Testis (tissue), 3 donors: Measurements from ENCODE around the gene RIIAD1. TPM values are rescaled to one million over a fixed set of nuclear protein-coding genes. Genes with fewer than 3 reads are reported as not detected.
A peak's percentile ranks its signal among the peaks of the same experiment; 100 is the strongest.
"Not testable (repeated sequence)": the region's sequence is repeated elsewhere in the genome, so short reads cannot be mapped to it uniquely, and the experiment has no call there.

Source experiments
- DNase-seq: peaks from one replicate; pipeline ENCODE4 v3.0.0-alpha.2; 2019
- H3K27ac ChIP-seq, 2 donors: fragments of 200-600 bp; sonication (generic); one replicate each; pipeline ENCODE4 v1.5.1; 2019
- H3K27me3 ChIP-seq: fragments of 200-600 bp; sonication (generic); one replicate; pipeline ENCODE4 v1.5.1; 2019
- H3K36me3 ChIP-seq: fragments of 200-600 bp; sonication (generic); one replicate; pipeline ENCODE4 v1.5.1; 2017; ENCODE audit warnings: low read depth; ENCODE audit errors: missing control alignments
- H3K4me1 ChIP-seq: fragments of 200-600 bp; sonication (generic); one replicate; pipeline ENCODE4 v1.5.1; 2019
- H3K4me3 ChIP-seq, 2 donors: fragments of 200-600 bp; sonication (generic); one replicate each; pipeline ENCODE4 v1.5.1; 2017 to 2019
- H3K9me3 ChIP-seq: fragments of 200-600 bp; sonication (generic); one replicate; pipeline ENCODE4 v1.5.1; 2017
- POLR2A ChIP-seq: fragments of 450-650 bp; IDR thresholded peaks from one replicate; pipeline ENCODE4 v1.6.1; 2017; ENCODE audit warnings: antibody characterized with exemption, mild to moderate bottlenecking, moderate library complexity
- WGBS, 2 donors: methylation state at CpG; one replicate each; pipeline ENCODE4 v1.1.5; 2018; 5-methylcytosine and 5-hydroxymethylcytosine counted together
- intact Hi-C: fragments of 100-400 bp; cut with DNase I; formaldehyde crosslinking; loops from one replicate; pipeline ENCODE4 v1.15.1; 2023; ENCODE audit warnings: low total_unique reads
- polyA plus RNA-seq: library from polyadenylated mRNA; stranded (reverse); fragments of 350-450 nt; fragmentation: Illumina TruSeq; extraction: RNeasy Lipid Tissue Mini Kit (QIAGEN cat#74804); gene quantifications from one replicate; pipeline ENCODE4 v1.2.3, GENCODE V29; 2014; ENCODE audit warnings: low read depth, low replicate concordance; ENCODE audit not compliant: insufficient read depth
- total RNA-seq, 2 donors: library from RNA; depleted of rRNA; stranded (reverse); fragments of >200 nt; gene quantifications; one replicate each; pipeline ENCODE4 v1.2.3, GENCODE V29; 2016
- TF ChIP-seq, protein P1 (sequence below), 3 experiments: fragments of 450-650 bp in 2 of 3; fragments of 200-600 bp in 1 of 3; sonication (generic) in 1 of 3; IDR thresholded peaks; one replicate each; pipeline ENCODE4 v1.5.1; 2016 to 2019; ENCODE audit warnings: antibody characterized with exemption in 3 of 3, mild to moderate bottlenecking in 2 of 3, moderate library complexity in 1 of 3

The RIIAD1 gene
- total and polyA plus RNA-seq, 3 donors from 2014 or later = 6.4 to 30.2 (median 20.5) TPM

DNA sequence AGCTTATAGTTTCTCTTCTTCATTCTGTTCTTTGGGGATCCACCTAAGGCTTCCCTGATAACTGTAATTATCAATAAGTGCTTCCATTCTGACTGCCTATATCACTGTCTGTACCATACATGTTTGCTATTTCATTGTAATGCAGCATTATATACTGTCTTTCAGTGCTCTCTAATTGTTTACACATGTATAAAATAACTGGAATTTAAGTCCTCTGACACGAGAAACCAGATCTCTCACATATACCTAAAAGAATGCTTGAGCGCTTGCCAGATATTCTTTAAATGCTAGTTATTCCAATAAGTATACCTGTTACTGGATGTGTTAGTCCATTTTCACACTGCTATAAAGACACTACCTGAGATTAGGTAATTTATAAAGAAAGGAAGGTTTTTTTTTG, 39.4 kb upstream of the RIIAD1 start:
- Histone ChIP-seq H3K27ac (no peak overlapping the region), H3K36me3 (no peaks in the 10 kb centered on the region), H3K27me3 (no peaks in the 10 kb centered on the region), H3K4me3 (no peak overlapping the region), H3K9me3 (no peaks in the 10 kb centered on the region), H3K4me1 (peaks cover 3% of the 10 kb centered on the region)
- WGBS, 2 donors = 93 to 100% methylated on average over 2 of the region's 2 CpGs
- no peak for TF ChIP-seq POLR2A
- TF ChIP-seq, protein P1, sequence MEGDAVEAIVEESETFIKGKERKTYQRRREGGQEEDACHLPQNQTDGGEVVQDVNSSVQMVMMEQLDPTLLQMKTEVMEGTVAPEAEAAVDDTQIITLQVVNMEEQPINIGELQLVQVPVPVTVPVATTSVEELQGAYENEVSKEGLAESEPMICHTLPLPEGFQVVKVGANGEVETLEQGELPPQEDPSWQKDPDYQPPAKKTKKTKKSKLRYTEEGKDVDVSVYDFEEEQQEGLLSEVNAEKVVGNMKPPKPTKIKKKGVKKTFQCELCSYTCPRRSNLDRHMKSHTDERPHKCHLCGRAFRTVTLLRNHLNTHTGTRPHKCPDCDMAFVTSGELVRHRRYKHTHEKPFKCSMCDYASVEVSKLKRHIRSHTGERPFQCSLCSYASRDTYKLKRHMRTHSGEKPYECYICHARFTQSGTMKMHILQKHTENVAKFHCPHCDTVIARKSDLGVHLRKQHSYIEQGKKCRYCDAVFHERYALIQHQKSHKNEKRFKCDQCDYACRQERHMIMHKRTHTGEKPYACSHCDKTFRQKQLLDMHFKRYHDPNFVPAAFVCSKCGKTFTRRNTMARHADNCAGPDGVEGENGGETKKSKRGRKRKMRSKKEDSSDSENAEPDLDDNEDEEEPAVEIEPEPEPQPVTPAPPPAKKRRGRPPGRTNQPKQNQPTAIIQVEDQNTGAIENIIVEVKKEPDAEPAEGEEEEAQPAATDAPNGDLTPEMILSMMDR (IDR thresholded peaks at IDR 0.05) = no peak
- no peak for DNase-seq
- intact Hi-C loops = no loop called here

DNA sequence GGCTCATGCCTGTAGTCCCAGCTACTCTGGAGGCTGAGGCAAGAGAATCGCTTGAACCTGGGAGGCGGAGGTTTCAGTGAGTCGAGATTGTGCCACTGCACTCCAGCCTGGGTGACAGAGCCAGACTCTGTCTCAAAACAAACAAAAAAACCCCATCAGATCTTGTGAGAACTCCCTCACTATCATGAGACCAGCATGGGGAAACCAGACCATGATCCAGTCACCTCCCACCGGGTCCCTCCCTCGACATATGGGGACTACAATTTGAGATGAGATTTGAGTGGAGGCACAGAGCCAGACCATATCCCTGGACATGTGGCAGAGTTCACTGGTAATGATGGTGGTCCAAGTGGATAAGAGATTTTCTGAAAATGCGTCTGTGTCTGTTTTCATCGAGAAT, 38.4 kb upstream of the RIIAD1 start:
- WGBS, 2 donors = 89 to 92% methylated on average over 7 of the region's 7 CpGs
- H3K27me3 ChIP-seq, H3K36me3 ChIP-seq, H3K27ac ChIP-seq, H3K9me3 ChIP-seq, intact Hi-C loops, DNase-seq, H3K4me3 ChIP-seq, H3K4me1 ChIP-seq: not testable (repeated sequence)

DNA sequence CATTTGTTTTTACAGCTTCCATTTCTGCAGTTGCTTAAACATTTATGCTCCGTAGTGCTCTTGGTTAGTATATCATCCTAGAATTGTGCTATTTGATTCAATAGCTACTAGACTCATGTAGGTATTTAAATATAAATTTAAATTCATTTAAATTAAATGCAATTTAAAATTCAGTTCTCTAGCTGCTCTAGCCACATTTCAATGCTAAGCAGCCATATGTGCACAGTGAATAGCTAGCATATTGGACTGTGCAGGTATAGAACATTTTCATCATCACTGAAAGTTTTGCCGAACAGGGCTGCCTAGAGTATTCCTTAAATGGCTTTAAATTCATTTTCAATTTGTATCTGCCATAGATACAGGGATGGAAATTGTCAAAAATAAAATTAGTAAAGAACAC, 37.2 kb upstream of the RIIAD1 start:
- intact Hi-C loops = no loop called here
- no peak overlapping the region for H3K27ac ChIP-seq
- WGBS, 2 donors = 97% methylated on average over 2 of the region's 2 CpGs

DNA sequence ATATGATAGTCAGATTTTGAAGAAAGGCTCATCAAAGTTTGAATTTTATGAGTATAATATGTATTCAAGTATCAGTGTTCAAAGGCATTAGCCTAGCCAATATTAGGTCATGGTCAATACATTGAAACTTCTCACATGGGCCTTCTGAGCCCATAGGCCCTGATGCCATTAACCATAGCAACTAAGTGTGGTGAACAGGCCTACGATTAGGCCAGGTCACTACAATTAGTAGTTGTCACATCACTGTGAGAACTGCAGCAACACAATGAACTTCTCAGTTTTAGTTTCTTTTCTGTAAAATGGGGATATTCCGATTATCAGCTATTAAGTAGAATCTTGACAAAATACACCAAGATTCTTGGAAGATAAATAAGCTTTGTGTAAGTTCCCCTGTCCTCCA, 34.8 kb upstream of the RIIAD1 start:
- no peak for TF ChIP-seq POLR2A
- TF ChIP-seq, protein P1 (IDR thresholded peaks at IDR 0.05) = no peak
- no peak overlapping the region for H3K4me3 ChIP-seq
- no peaks in the 10 kb centered on the region for H3K27me3 ChIP-seq
- H3K9me3 ChIP-seq = no peaks in the 10 kb centered on the region
- WGBS, 2 donors = 83 to 96% methylated on average over 2 of the region's 2 CpGs
- DNase-seq = no peak
- H3K27ac ChIP-seq = peak overlapping the region; percentile 34 to 67
- no peaks in the 10 kb centered on the region for H3K36me3 ChIP-seq
- H3K4me1 ChIP-seq = peaks cover 8% of the 10 kb centered on the region
- intact Hi-C loops = no loop called here

More for the DNA sequence above, 37.2 kb upstream of the RIIAD1 start:
- TF ChIP-seq POLR2A = no peak
- no peak for DNase-seq
- no peak overlapping the region for H3K4me3 ChIP-seq
- H3K9me3 ChIP-seq = no peaks in the 10 kb centered on the region
- H3K4me1 ChIP-seq = peaks cover 8% of the 10 kb centered on the region
- no peaks in the 10 kb centered on the region for H3K27me3 ChIP-seq
- H3K36me3 ChIP-seq = no peaks in the 10 kb centered on the region

DNA sequence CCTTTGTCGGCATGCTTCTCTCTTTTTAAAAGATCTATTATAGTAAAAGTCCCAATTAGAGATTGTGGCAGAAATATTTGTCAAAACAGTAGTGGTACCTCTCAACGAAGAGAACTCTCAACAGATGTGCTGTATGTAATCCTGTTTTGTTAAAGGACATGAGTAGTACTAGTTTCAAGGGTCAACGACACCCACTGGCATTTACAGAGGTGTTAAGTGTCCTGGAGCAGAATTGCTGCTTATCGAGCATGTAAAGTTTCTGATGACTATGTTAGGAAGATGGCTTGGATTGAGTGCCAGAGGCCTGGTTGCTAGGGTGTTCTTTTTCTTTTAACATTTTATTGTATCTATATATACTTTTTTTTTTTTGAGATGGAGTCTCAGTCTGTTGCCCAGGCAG, 31.8 kb upstream of the RIIAD1 start:
- H3K4me1 ChIP-seq = peaks cover 8% of the 10 kb centered on the region
- H3K36me3 ChIP-seq = no peaks in the 10 kb centered on the region
- no peaks in the 10 kb centered on the region for H3K9me3 ChIP-seq
- no peak overlapping the region for H3K27ac ChIP-seq
- TF ChIP-seq POLR2A = no peak
- TF ChIP-seq, protein P1 (IDR thresholded peaks at IDR 0.05) = no peak
- H3K4me3 ChIP-seq = no peak overlapping the region
- WGBS, 2 donors = 83 to 84% methylated on average over 4 of the region's 4 CpGs
- intact Hi-C loops = no loop called here
- no peak for DNase-seq
- H3K27me3 ChIP-seq = no peaks in the 10 kb centered on the region

DNA sequence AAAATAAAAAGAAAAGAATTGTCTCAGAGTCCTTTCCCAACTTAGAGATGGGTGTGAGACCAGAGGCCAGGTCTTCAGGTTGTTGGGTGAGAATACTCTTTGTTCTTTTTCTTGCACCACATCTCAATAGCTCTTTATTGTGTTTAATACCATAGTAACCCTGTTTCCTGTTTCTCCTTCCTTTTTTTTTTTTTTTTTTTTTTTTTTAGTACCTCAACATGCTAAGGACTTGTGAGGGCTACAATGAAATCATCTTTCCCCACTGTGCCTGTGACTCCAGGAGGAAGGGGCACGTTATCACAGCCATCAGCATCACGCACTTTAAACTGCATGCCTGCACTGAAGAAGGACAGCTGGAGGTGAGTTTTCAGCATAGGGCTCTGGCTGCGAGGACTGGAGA, 29.1 kb upstream of the RIIAD1 start:
- no peak for DNase-seq
- Histone ChIP-seq H3K36me3 (no peaks in the 10 kb centered on the region), H3K27ac (no peak overlapping the region), H3K4me3 (no peak overlapping the region), H3K4me1 (peaks cover 2% of the 10 kb centered on the region), H3K9me3 (no peaks in the 10 kb centered on the region), H3K27me3 (no peaks in the 10 kb centered on the region)
- no peak for TF ChIP-seq POLR2A
- TF ChIP-seq, protein P1 (IDR thresholded peaks at IDR 0.05) = no peak
- intact Hi-C loops = no loop called here
- WGBS, 2 donors = 92% methylated on average over 3 of the region's 3 CpGs
